ENCODE data around the gene B4GALNT4. TPM values are rescaled to one million over a fixed set of nuclear protein-coding genes. Genes with fewer than 3 reads are reported as not detected.
A peak's percentile ranks its signal among the peaks of the same experiment; 100 is the strongest.

B4GALNT4 gene
- total and polyA plus RNA-seq, 2 of the 8 experiments (the other 6 are each of a cell fraction or from before 2014, with no cell fraction given) = 40.9 to 76.3 TPM

DNA sequence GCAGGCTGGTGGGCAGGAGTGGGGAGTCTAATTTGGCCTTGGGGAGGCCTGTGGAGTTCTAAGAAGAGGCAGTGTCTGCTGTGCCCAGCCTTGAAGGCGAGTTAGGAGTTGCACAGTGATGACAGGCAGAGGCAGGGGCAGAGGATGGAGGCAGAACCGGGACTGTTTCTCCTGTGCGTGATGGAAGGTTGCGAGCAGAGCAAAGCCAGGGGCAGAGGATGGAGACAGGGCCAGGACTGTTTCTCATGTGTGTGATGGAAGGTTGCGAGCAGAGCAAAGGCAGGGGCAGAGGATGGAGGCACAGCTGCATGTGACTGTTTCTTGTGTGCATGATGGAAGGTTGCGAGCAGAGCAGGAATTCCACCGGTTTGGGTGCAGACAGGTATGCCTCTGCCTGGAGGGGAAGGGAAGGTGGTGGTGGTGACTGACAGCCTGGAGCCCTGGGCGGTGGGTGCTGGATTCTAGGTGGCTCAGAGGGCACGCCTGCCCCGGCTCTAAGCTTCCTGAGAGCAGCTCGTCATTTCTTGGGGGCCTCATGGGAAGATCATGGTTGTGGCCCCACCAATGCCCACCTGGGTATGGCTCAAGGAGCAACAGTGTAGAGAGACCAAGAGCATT, 8.7 kb downstream of the B4GALNT4 start:
- H2BK20ac ChIP-seq (ENCODE audit: low read length) = no peak overlapping the region
- H3K4me3 ChIP-seq (ENCODE audit: extremely low read depth in 1 of 4, insufficient read depth in 2 of 4, low read depth in 3 of 4, low read length in 4 of 4) = no peak overlapping the region
- H2BK120ac ChIP-seq (replicated peaks; ENCODE audit: low read depth, low read length) = no peak overlapping the region
- no peak overlapping the region for H2BK15ac ChIP-seq (ENCODE audit: low read length)
- ChIA-PET POLR2A (ENCODE audit: partially characterized antibody) (interaction anchor here (0.8 to 1.8 kb wide), 5 partner anchors 8 to 38 kb away, joined by 3 to 7 read pairs (median 6); no protein-coding TSS in a partner anchor), CTCF (ENCODE audit: partially characterized antibody) (interaction anchor here (1.3 to 1.6 kb wide), 2 partner anchors 8 to 16 kb away, joined by 3 to 4 read pairs; no protein-coding TSS in a partner anchor)
- H2AFZ ChIP-seq (ENCODE audit: low read length) = no peak overlapping the region
- no peak overlapping the region for H3K4ac ChIP-seq (replicated peaks; ENCODE audit: insufficient read length, low read depth, low read length)
- no peak overlapping the region for H2AK5ac ChIP-seq (ENCODE audit: low read depth, low read length)
- H4K8ac ChIP-seq (ENCODE audit: extremely low read depth, insufficient read depth, low read length) = no peak overlapping the region
- H3K4me1 ChIP-seq (replicated peaks in 1 of 4; ENCODE audit: control insufficient read depth in 3 of 4, insufficient read depth in 4 of 4, low read length in 3 of 4) = no peaks in the 10 kb centered on the region
- H4K5ac ChIP-seq (ENCODE audit: insufficient read length, low read depth, low read length) = no peak overlapping the region
- no peak overlapping the region for H4K91ac ChIP-seq (replicated peaks; ENCODE audit: insufficient read length, low read length)
- no peaks in the 10 kb centered on the region for H3K9me3 ChIP-seq (ENCODE audit: insufficient read depth in 2 of 2, low read depth in 1 of 2, low read length in 1 of 2)
- no peak overlapping the region for H3K27ac ChIP-seq (ENCODE audit: low read depth, low read length)
- H2BK5ac ChIP-seq (ENCODE audit: low read depth, low read length) = 0 out of 2 replicates have a peak overlapping the region, but pooled peaks have one; percentile 24
- peaks cover 0 to 6% of the 10 kb centered on the region in 2 experiments for H4K20me1 ChIP-seq (replicated peaks in 1 of 2; ENCODE audit: control insufficient read depth in 1 of 2, insufficient read depth in 2 of 2, low read length in 2 of 2)
- 86% methylated on average over 11 of the region's 11 CpGs; no CpG with 5 or more reads in 1 of the 2 experiments for WGBS, 2 experiments (ENCODE audit: extremely low coverage in 1 of 2, insufficient coverage in 1 of 2, insufficient read length in 1 of 2, insufficient replicate concordance in 2 of 2, low coverage in 1 of 2, low lambda C conversion rate in 2 of 2, missing lambda C conversion rate in 1 of 2)
- no peak overlapping the region for H3K4me2 ChIP-seq (ENCODE audit: insufficient read depth in 1 of 2, low read depth in 2 of 2, low read length in 2 of 2)
- no peak overlapping the region for H3K56ac ChIP-seq (replicated peaks; ENCODE audit: insufficient read length, low read depth, low read length)
- peaks cover 7 to 57% (median 15%) of the 10 kb centered on the region in 4 experiments; a peak in 7 of 8 replicates for H3K36me3 ChIP-seq (ENCODE audit: control insufficient read depth in 2 of 4, insufficient read depth in 4 of 4, low read length in 3 of 4)
- DNase-seq (ENCODE audit: low read depth in 1 of 2, low spot score in 2 of 2) = no peak
- H3K9ac ChIP-seq (replicated peaks in 1 of 4; ENCODE audit: extremely low read depth in 1 of 4, low read depth in 3 of 4, low read length in 3 of 4) = no peak overlapping the region
- no peaks in the 10 kb centered on the region for H3K27me3 ChIP-seq (replicated peaks in 1 of 4; ENCODE audit: control insufficient read depth in 3 of 4, extremely low read depth in 1 of 4, insufficient read depth in 3 of 4, low read length in 3 of 4)
- no peak for FAIRE-seq
- no peaks in the 10 kb centered on the region for H3K23me2 ChIP-seq (ENCODE audit: low read depth, low read length)
- no peak overlapping the region for H3K18ac ChIP-seq (ENCODE audit: extremely low read depth, low read length)
- no peak overlapping the region for H2BK12ac ChIP-seq (ENCODE audit: low read depth, low read length)
- H3K79me2 ChIP-seq (ENCODE audit: control insufficient read depth in 1 of 2, insufficient read depth in 2 of 2, low read length in 2 of 2) = no peaks in the 10 kb centered on the region
- H3K79me1 ChIP-seq (ENCODE audit: low read depth, low read length) = no peaks in the 10 kb centered on the region
- no peak overlapping the region for H3K14ac ChIP-seq (ENCODE audit: insufficient read length)
- no peak overlapping the region for H3K23ac ChIP-seq (ENCODE audit: insufficient read length)
- TF ChIP-seq EP300 (IDR thresholded peaks at IDR 0.05; ENCODE audit: borderline replicate concordance in 1 of 2, low read depth in 2 of 2, low read length in 2 of 2) = no peak
- 0 out of 2 replicates have a peak, but pooled peaks have one; percentile 8 for TF ChIP-seq POLR2AphosphoS5 (IDR thresholded peaks at IDR 0.05; ENCODE audit: low read depth, low read length)
- no peak for TF ChIP-seq JUN (IDR thresholded peaks at IDR 0.05; ENCODE audit: low read depth, low read length)
- TF ChIP-seq KDM5A (IDR thresholded peaks at IDR 0.05; ENCODE audit: low read length) = no peak
- TF ChIP-seq BACH1 (IDR thresholded peaks at IDR 0.05; ENCODE audit: low read length) = no peak
- TF ChIP-seq YY1 (IDR thresholded peaks at IDR 0.05; ENCODE audit: low read depth, low read length) = no peak

Data from H1 (cell line).